HepG2 (cell line): ENCODE data around the gene HOXD4. TPM values are rescaled to one million over a fixed set of nuclear protein-coding genes. Genes with fewer than 3 reads are reported as not detected.

ENCODE experiments used
- AGO2 ChIP-seq: fragments of 200-400 bp; formaldehyde crosslinking; optimal IDR thresholded peaks from 2 replicates; pipeline ENCODE3; 2017; ENCODE audit warnings: mild to moderate bottlenecking, low read depth, low read length, moderate library complexity
- BRD4 ChIP-seq: sonication (generic); formaldehyde crosslinking; IDR thresholded peaks from 2 replicates; pipeline ENCODE4 v1.4.0; 2020; ENCODE audit warnings: missing genetic modification reagents
- CBX2 ChIP-seq, 2 experiments: fragments of 200-600 bp in 1 of 2; sonication (generic); formaldehyde crosslinking in 1 of 2; IDR thresholded peaks; 2 replicates each; pipeline versions ENCODE4 v1.7.0 to v1.8.1; 2018 to 2022; ENCODE audit warnings: low read depth in 2 of 2, low read length in 1 of 2, mild to moderate bottlenecking in 1 of 2, missing genetic modification reagents in 1 of 2
- CENPBD1 ChIP-seq: sonication (generic); formaldehyde crosslinking; IDR thresholded peaks from 2 replicates; pipeline ENCODE4 v1.8.0; 2022; ENCODE audit warnings: missing genetic modification reagents, low read depth, mild to moderate bottlenecking, borderline replicate concordance
- CREM ChIP-seq, 2 experiments: sonication (generic) in 1 of 2; formaldehyde crosslinking in 1 of 2; IDR thresholded peaks; 2 replicates each; pipeline versions ENCODE4 v1.4.0 to v1.6.1; 2016 to 2020; ENCODE audit warnings: antibody characterized with exemption in 1 of 2, mild to moderate bottlenecking in 1 of 2, missing genetic modification reagents in 1 of 2
- EHMT2 ChIP-seq: fragments of 200-600 bp; sonication (generic); IDR thresholded peaks from 2 replicates; pipeline ENCODE4 v1.7.0; 2017; ENCODE audit warnings: antibody characterized with exemption, low read depth, low read length, borderline replicate concordance
- GABPB1 ChIP-seq: IDR thresholded peaks from 2 replicates; pipeline ENCODE4 v1.6.1; 2016; ENCODE audit warnings: mild to moderate bottlenecking, missing genetic modification reagents, moderate library complexity, missing compliant biosample characterization
- HIVEP1 ChIP-seq: sonication (generic); formaldehyde crosslinking; IDR thresholded peaks from 2 replicates; pipeline ENCODE4 v1.4.0; 2020; ENCODE audit warnings: mild to moderate bottlenecking, missing genetic modification reagents
- KLF11 ChIP-seq: IDR thresholded peaks from 2 replicates; pipeline ENCODE4 v1.6.1; 2016; ENCODE audit warnings: missing compliant biosample characterization
- MAFG ChIP-seq: sonication (generic); formaldehyde crosslinking; IDR thresholded peaks from 2 replicates; pipeline ENCODE4 v1.5.1; 2020; ENCODE audit warnings: mild to moderate bottlenecking, missing genetic modification reagents
- MBNL3 ChIP-seq: fragments of 250-450 bp; sonication (Bioruptor Pico); conservative IDR thresholded peaks from 2 replicates; pipeline ENCODE4 v1.8.0; 2022; ENCODE audit warnings: mild to moderate bottlenecking, inconsistent platforms
- MXD3 ChIP-seq: IDR thresholded peaks from 2 replicates; pipeline ENCODE4 v1.6.1; 2016; ENCODE audit warnings: mild to moderate bottlenecking, missing biosample characterization, missing genetic modification reagents
- NCOA1 ChIP-seq: sonication (generic); formaldehyde crosslinking; IDR thresholded peaks from 2 replicates; pipeline ENCODE4 v1.9.0; 2021; ENCODE audit warnings: missing genetic modification reagents
- NFE2 ChIP-seq: sonication (generic); formaldehyde crosslinking; IDR thresholded peaks from 2 replicates; pipeline ENCODE4 v1.4.0; 2020; ENCODE audit warnings: missing genetic modification reagents
- PHF8 ChIP-seq: sonication (generic); formaldehyde crosslinking; IDR thresholded peaks from 2 replicates; pipeline ENCODE4 v1.5.0; 2020; ENCODE audit warnings: missing genetic modification reagents
- RAD21 ChIP-seq: fragments of 450-650 bp; formaldehyde crosslinking; IDR thresholded peaks from 2 replicates; pipeline ENCODE4 v1.5.0; 2020; ENCODE audit warnings: mild to moderate bottlenecking
- SIN3B ChIP-seq: fragments of 150-350 bp; IDR thresholded peaks from 2 replicates; pipeline ENCODE4 v1.6.1; 2014; ENCODE audit warnings: low read length
- SNRNP70 ChIP-seq: fragments of 200-400 bp; formaldehyde crosslinking; IDR thresholded peaks from 2 replicates; pipeline ENCODE4 v1.6.1; 2017; ENCODE audit warnings: mild to moderate bottlenecking, low read depth, low read length, moderate library complexity
- SUZ12 ChIP-seq: fragments of 150-350 bp; IDR thresholded peaks from 2 replicates; pipeline ENCODE4 v1.6.1; 2014; ENCODE audit warnings: low read depth, low read length
- ZBTB2 ChIP-seq: sonication (generic); formaldehyde crosslinking; IDR thresholded peaks from 2 replicates; pipeline ENCODE4 v1.8.0; 2022; ENCODE audit warnings: low read depth, missing genetic modification reagents
- ZFX ChIP-seq: sonication (generic); formaldehyde crosslinking; IDR thresholded peaks from 2 replicates; pipeline ENCODE4 v1.4.0; 2020; ENCODE audit warnings: mild to moderate bottlenecking, low read depth, missing genetic modification reagents, moderate library complexity
- ZFY ChIP-seq: sonication (generic); formaldehyde crosslinking; IDR thresholded peaks from 2 replicates; pipeline ENCODE4 v1.4.0; 2020; ENCODE audit warnings: missing genetic modification reagents
- ZNF343 ChIP-seq: sonication (generic); formaldehyde crosslinking; IDR thresholded peaks from 2 replicates; pipeline ENCODE4 v1.4.0; 2020; ENCODE audit warnings: mild to moderate bottlenecking, missing genetic modification reagents
- ZNF383 ChIP-seq: sonication (generic); formaldehyde crosslinking; IDR thresholded peaks from 2 replicates; pipeline ENCODE4 v1.4.0; 2020; ENCODE audit warnings: missing genetic modification reagents, mild to moderate bottlenecking, borderline replicate concordance
- ZNF512 ChIP-seq: sonication (generic); formaldehyde crosslinking; IDR thresholded peaks from 2 replicates; pipeline ENCODE4 v1.4.0; 2020; ENCODE audit warnings: mild to moderate bottlenecking, missing genetic modification reagents
- ZNF670 ChIP-seq: sonication (generic); formaldehyde crosslinking; IDR thresholded peaks from 2 replicates; pipeline ENCODE4 v1.8.0; 2022; ENCODE audit warnings: mild to moderate bottlenecking, missing genetic modification reagents, borderline replicate concordance
- ZNF747 ChIP-seq: sonication (generic); formaldehyde crosslinking; IDR thresholded peaks from 2 replicates; pipeline ENCODE4 v1.8.1; 2023; ENCODE audit warnings: missing genetic modification reagents, mild to moderate bottlenecking, borderline replicate concordance
- ZNF761 ChIP-seq: sonication (generic); formaldehyde crosslinking; conservative IDR thresholded peaks from 2 replicates; pipeline ENCODE4 v1.4.0; 2020; ENCODE audit warnings: mild to moderate bottlenecking, missing genetic modification reagents
- ZNF781 ChIP-seq: sonication (generic); formaldehyde crosslinking; IDR thresholded peaks from 2 replicates; pipeline ENCODE4 v1.5.1; 2020; ENCODE audit warnings: borderline replicate concordance, mild to moderate bottlenecking, missing genetic modification reagents; ENCODE audit errors: not compliant biosample characterization
- polyA plus RNA-seq, 8 experiments: library from polyadenylated mRNA; depleted of rRNA in 3 of 8; stranded (reverse) in 7 of 8; unstranded in 1 of 8; fragments of >200 nt; fragmentation: Illumina TruSeq in 4 of 8; extraction: Trizol in 4 of 8; gene quantifications; 2 replicates each; pipeline versions ENCODE4 v1.2.1 to v1.2.3, GENCODE V29; 2011 to 2016; ENCODE audit warnings: low read depth in 4 of 8, missing spikeins in 1 of 8, mixed read lengths in 1 of 8; ENCODE audit not compliant: insufficient read depth in 1 of 8
- total RNA-seq, 5 experiments: library from RNA; depleted of rRNA; stranded (reverse); fragments of >200 nt; fragmentation: Illumina TruSeq; extraction: Trizol; gene quantifications; 2 replicates each; pipeline ENCODE4 v1.2.3, GENCODE V29; 2016; ENCODE audit warnings: low read depth in 1 of 5

Gene HOXD4
- total and polyA plus RNA-seq, 2 of the 13 experiments (the other 11 are each of a cell fraction or from before 2014, with no cell fraction given), result not detected

- TF ChIP-seq GABPB1 (peak; percentile 49; the same call in 1 of the 2 replicates), PHF8 (no peak), CBX2 (IDR thresholded peaks at IDR 0.05; ENCODE audit: low read depth, low read length) (peak; percentile 66; the same call in 1 of the 2 replicates), CBX2 (CRISPR knock-in tag; IDR thresholded peaks at IDR 0.05; ENCODE audit: low read depth) (peak; percentile 58; the same call in 1 of the 2 replicates), HIVEP1 (CRISPR knock-in tag) (no peak), ZFY (CRISPR knock-in tag) (peak; percentile 45; the same call in 1 of the 2 replicates), ZNF343 (CRISPR knock-in tag) (no peak), CENPBD1 (CRISPR knock-in tag) (no peak), ZNF747 (0 out of 2 replicates have a peak, but pooled peaks have one; percentile 30), ZNF383 (no peak), KLF11 (no peak), EHMT2 (no peak), SUZ12 (no peak), NCOA1 (CRISPR knock-in tag) (no peak), ZNF761 (no peak), SIN3B (no peak), NFE2 (CRISPR knock-in tag) (no peak), ZNF781 (peak; percentile 10), MXD3 (no peak), BRD4 (CRISPR knock-in tag) (no peak), ZBTB2 (CRISPR knock-in tag) (no peak), SNRNP70 (no peak), CREM (IDR thresholded peaks at IDR 0.05) (no peak), CREM (CRISPR knock-in tag; IDR thresholded peaks at IDR 0.05) (no peak), ZFX (CRISPR knock-in tag) (no peak), MAFG (CRISPR knock-in tag) (peak; percentile 58; the same call in 1 of the 2 replicates), RAD21 (no peak), MBNL3 (CRISPR knock-in tag) (no peak), ZNF670 (no peak), AGO2 (peak; percentile 37), ZNF512 (CRISPR knock-in tag) (no peak)
These were observed 8.4 kb downstream of the HOXD4 start (continued) for GRCh38 chr2:176159663-176160250.
